Skin of body (tissue), 2 donors: Measurements from ENCODE around the gene AGBL4. TPM values are rescaled to one million over a fixed set of nuclear protein-coding genes. Genes with fewer than 3 reads are reported as not detected.
"Not testable (repeated sequence)": the region's sequence is repeated elsewhere in the genome, so short reads cannot be mapped to it uniquely, and the experiment has no call there.

Source experiments
- DNase-seq: peaks from one replicate; lab custom pipeline; 2025; lab: John Stamatoyannopoulos, UW
- total RNA-seq: library from RNA; depleted of rRNA; stranded (reverse); fragments of >200 nt; gene quantifications from one replicate; pipeline ENCODE4 v1.2.3, GENCODE V29; 2014

The AGBL4 gene
- total RNA-seq, 1 donor from 2014 or later, result 0.30 TPM

DNA sequence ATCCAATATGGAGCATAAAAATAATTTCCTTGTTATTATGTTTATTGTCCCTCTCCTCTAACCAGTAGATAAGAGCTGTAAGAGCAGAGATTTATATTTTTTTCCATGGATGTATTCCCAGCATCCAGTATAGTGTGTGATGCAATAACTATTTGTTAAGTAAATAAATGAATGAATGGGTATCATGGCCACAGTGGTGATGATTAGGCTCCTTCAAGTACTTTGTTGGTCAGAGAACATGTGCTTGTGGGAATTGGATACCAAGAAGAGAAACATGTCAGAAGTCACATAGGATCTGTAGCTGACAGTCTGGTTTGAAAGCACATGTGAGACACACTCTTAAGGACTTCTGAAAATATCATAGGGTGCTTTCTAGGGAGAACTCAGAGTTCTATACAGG is 588.5 kb downstream of the AGBL4 start:
- DNase-seq, result no peak

DNA sequence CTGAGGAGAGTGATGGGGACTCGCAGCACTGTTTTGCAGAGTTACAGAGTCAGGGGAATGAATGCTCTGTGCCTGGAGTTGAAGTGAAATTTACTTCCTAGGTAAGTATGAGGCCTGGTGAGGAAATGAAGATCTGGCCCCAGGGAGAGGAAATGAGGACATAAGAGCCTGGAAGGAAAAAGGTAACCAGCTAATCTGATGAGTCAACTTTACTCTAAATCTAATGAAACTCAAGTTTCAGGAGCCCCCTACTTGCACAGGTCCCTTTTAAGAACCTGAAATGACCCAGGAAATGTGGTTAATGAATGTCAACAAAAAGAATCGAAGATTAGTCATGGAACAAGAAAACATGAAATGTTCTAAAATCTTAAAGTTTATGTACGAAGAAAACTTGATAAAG is 599.0 kb downstream of the AGBL4 start:
- no peak for DNase-seq

DNA sequence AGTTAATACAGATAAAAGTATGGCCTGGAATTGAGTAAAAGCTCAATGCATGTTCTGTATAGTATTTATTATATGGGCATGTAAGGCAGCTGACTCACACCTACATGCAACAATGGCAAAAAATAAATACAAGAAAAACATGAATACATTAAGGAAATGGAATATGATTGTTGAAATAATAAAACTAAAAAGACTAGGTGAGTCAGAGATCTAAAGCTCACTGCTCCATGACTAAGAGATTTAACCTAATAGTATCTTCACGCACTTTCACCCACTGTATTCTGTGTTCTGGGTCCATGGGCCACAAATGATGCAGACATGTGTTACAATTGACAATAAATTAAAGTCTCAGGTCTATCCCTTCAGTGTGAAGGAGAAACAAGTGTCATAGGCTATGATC is 607.0 kb downstream of the AGBL4 start:
- no peak for DNase-seq

DNA sequence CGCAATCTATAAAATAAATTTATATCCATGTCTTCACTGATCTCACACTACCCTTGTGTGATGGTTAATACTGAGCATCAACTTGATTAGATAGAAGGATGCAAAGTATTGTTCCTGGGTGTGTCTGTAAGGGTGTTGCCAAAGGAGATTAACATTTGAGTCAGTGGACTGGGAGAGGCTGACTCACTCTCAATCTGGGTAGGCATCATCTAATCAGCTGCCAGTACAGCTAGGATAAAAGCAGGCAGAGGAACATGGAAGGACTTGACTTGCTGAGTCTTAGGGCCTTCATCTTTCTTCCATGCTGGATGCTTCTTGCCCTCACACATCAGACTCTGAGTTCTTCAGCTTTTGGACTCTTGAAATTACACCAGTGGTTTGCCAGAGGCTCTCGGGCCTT is 615.4 kb downstream of the AGBL4 start:
- no peak for DNase-seq

GRCh38 chr1:49397086-49397485 is 626.7 kb downstream of the AGBL4 start:
- DNase-seq, result no peak

DNA sequence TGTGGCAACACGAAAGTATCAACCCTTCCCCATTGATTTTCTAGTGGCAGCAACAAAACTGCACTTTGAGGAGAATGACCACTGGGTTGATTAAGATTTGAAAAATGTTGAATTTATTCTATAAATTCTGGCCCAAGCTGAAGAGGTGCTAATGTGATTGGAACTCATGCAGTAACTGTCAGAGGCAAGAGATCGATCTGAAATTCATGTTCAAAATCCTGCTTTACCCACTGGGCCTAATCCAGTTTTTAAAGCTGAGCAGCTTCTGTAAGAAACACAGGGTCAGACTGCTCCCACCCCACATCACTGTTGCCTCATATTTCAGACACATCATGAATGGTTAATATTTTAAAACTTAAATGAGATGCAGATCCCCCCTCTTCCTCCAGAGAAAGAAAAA is 629.6 kb downstream of the AGBL4 start:
- no peak for DNase-seq

GRCh38 chr1:49389699-49390098 is 634.1 kb downstream of the AGBL4 start:
- DNase-seq, result no peak

DNA sequence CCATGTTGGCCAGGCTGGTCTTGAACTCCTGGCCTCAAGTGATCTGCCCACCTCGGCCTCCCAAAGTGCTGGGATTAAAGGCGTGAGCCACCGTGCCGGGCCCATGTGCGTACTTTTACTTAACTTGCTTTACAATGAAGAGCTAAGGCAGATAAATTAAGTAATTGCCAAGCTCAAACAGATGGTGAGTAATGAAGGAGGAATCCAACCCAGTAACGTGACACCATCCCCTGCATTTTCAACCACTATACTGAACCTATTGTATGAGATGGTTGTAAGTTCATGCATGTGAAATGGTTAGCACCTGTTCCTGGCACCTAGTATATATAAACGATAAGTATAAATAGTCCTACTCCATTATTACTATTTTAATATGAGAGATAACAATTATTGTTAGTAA is 659.1 kb downstream of the AGBL4 start:
- DNase-seq, result no peak

GRCh38 chr1:49363628-49364027 is 660.1 kb downstream of the AGBL4 start:
- no peak for DNase-seq

- no peak for DNase-seq
Observed at GRCh38 chr1:49358036-49358435, 665.7 kb downstream of the AGBL4 start.

- DNase-seq, result no peak
Observed at GRCh38 chr1:49356594-49356993, 667.2 kb downstream of the AGBL4 start.

GRCh38 chr1:49351768-49352167 is 672.0 kb downstream of the AGBL4 start:
- DNase-seq, result no peak

- DNase-seq, result no peak
Observed at GRCh38 chr1:49346767-49347349, 676.9 kb downstream of the AGBL4 start.

- DNase-seq, result no peak
Observed at GRCh38 chr1:49340576-49340975, 683.2 kb downstream of the AGBL4 start.

GRCh38 chr1:49339043-49339442 is 684.7 kb downstream of the AGBL4 start:
- DNase-seq, result no peak

DNA sequence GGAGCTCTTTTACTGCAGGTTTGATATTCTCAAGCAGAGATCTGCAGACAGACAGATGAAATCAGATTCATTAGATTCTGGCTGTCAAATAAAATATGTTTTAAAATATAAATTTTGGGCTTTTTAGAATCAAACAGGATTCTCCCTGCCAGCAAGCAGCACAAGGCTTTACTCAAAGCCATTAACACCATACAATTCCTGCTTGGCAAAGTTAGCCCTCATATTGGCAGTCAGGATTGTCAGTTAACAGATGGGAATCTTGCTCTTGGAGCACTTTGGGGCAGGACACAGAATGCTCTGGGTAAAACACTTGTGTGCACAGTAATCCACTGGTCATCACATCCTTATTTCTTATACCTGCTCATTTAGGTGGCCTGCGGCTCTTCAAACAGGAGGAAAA is 686.5 kb downstream of the AGBL4 start:
- DNase-seq, result no peak

DNA sequence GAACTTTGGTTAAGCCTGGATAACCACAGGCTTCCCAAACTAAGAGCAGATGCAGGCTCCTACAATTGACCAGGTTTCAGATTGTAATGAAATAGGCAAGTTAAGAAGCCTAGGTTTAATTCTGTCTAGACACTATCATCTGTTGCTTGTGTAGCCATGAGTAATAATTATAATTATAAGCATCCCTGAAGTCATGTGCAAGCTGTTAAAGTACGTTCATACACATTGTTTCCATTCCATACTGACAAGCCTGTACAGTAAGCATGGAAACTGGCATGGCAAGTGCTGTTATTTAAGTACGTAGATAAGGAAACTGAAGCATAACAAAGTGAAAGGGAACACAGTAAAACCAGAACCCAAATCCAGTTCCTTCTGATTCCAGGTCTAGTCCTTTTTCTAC is 689.8 kb downstream of the AGBL4 start:
- DNase-seq, result peak; percentile 7

DNA sequence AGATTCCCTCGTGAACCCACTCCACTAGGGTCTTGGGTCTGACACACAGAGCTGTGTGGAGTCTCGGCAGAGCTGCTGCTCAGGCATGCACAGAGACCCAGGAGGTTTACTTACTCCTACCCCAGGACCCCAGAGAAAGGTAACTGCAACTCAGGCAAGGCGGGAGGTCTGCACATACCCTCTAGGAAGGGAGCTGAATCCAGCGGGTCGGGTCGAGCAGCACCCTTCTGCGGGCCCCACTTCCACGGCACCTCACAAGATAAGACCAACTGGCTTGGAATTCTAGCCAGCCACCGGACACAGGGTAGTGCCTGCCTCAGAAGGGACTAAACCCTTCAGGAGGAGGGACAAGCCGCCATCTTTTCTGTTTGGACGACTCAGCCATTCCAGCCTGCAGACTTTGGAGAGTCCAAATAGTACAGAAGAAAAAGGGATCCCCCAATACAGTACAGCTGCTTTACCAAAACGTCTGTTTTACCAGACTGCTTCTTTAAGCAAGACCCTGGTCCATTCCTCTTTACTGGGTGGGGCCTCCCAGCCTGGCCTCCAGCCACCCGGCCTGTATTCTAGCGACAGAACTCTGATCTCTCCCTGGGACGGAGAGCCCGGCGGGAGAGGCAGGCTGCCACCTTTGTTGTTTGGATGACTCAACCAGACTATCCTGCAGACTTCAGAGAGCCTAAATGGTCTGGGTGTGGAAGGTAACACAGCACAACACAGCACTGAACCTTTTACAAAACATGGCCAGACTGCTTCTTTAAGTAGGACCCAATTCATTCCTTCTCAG is 692.5 kb downstream of the AGBL4 start:
- DNase-seq, result no peak

DNA sequence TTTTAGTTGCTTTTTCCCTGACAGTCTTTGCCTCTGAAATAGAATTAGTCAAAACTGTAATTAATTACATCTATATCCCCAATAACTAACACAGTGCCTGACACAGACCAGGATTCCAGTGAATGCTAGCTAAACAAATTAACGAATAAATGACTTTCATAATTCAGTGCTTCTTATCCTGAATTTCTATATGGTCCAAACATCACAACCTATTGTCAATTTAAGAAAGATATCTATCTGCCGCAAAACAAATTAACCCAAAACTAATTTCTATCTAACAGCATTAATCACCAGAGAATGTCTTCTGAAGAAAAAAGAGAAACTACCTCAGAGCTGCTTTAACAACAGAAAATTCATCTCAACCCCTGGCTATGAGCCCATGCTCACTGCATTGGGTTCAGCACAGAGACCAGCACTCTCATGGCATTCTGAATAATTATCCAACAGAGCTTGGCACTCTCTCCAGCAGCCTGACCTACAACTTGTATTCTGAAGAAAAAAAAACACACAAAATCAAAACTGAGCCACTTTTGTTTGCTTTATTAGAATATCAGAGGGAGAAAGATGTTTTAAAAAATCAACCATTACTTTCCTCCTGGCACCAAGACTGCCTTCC is 699.7 kb downstream of the AGBL4 start:
- no peak for DNase-seq

- DNase-seq, result not testable (repeated sequence)
Observed at GRCh38 chr1:49320493-49320892, 703.3 kb downstream of the AGBL4 start.

GRCh38 chr1:49319426-49319963 is 704.3 kb downstream of the AGBL4 start:
- DNase-seq, result no peak

- no peak for DNase-seq
Observed at GRCh38 chr1:49318218-49318617, 705.5 kb downstream of the AGBL4 start.

DNA sequence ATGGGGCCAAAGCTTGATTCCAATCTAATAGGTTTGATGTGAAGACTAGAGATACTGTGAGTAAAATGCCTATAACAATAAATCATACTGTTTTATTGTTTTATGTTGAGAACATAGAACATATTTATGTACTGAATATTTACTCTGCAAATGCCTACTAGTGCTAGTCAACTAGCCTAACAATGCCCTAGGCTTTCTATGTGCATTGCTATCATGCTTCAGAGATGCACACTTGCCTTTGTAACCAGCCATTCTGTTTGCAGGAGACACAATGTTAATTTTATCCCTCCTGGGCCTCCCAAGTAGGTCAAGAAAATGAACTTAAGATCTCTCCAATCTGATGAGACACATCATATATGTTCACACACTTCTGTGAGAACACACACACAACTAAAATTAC is 716.3 kb downstream of the AGBL4 start:
- no peak for DNase-seq
